Endothelial cell of umbilical vein (primary cell): ENCODE results near the gene ELP4. TPM values are rescaled to one million over a fixed set of nuclear protein-coding genes. Genes with fewer than 3 reads are reported as not detected.

Experiments
- BruUV-seq: library from RNA; stranded (reverse); fragments of 400-500 nt; replicated peaks from 2 replicates; lab custom pipeline; 2021; lab: Mats Ljungman, UMichigan
- CTCF ChIA-PET: fragments of 300-600, 350-600 bp; sonication (Branson Sonifier 250); formaldehyde crosslinking; loops from one replicate; lab custom pipeline; 2021; ENCODE audit warnings: antibody characterized with exemption, inconsistent platforms; lab: Charles Lee
- POLR2A ChIA-PET: fragments of 300-600, 350-600 bp; sonication (Branson Sonifier 250); formaldehyde crosslinking; loops from one replicate; lab custom pipeline; 2021; ENCODE audit warnings: antibody characterized with exemption, inconsistent platforms; lab: Charles Lee
- DNase-seq: peaks from one replicate; pipeline ENCODE4 v3.0.0-alpha.2; 2011; ENCODE audit warnings: low read depth, low spot score
- FAIRE-seq: peaks from 2 replicates; lab custom pipeline; 2011; peaks lifted over from hg19 to GRCh38; lab: Jason Lieb, UNC
- H2AFZ ChIP-seq: 2 replicates; pipeline ENCODE4 v1.6.0; 2012; ENCODE audit warnings: low read depth, low read length, control low read depth, inconsistent platforms
- H3K27ac ChIP-seq: 2 replicates; pipeline ENCODE4 v1.5.1; 2011; ENCODE audit warnings: low read depth, mild to moderate bottlenecking, control low read depth, low read length, moderate library complexity; ENCODE audit not compliant: insufficient read depth
- H3K27me3 ChIP-seq, 2 experiments: 2 replicates each; pipeline versions ENCODE4 v1.6.0 to v1.6.1; 2011; ENCODE audit warnings: low read length in 2 of 2, mixed read lengths in 1 of 2; ENCODE audit not compliant: control insufficient read depth in 2 of 2, insufficient read depth in 2 of 2
- H3K36me3 ChIP-seq, 2 experiments: 2 replicates in 1 of 2; 3 replicates in 1 of 2; pipeline ENCODE4 v1.5.1; 2011; ENCODE audit warnings: low read length in 2 of 2, mild to moderate bottlenecking in 1 of 2, moderate library complexity in 1 of 2; ENCODE audit not compliant: control insufficient read depth in 2 of 2, insufficient read depth in 2 of 2; ENCODE audit errors: extremely low read depth in 1 of 2
- H3K4me1 ChIP-seq: 3 replicates; pipeline ENCODE4 v1.5.1; 2011; ENCODE audit warnings: mild to moderate bottlenecking, low read length; ENCODE audit not compliant: control insufficient read depth, insufficient read depth; ENCODE audit errors: extremely low read depth
- H3K4me2 ChIP-seq: 2 replicates; pipeline ENCODE4 v1.6.1; 2011; ENCODE audit warnings: low read length, control low read depth, mixed read lengths; ENCODE audit not compliant: insufficient read depth
- H3K4me3 ChIP-seq, 3 experiments: fragments of 200-600 bp in 1 of 3; sonication (generic), shearing (Covaris generic) in 1 of 3; replicated peaks in 1 of 3; 2 replicates each; pipeline ENCODE4 v1.5.1; 2011 to 2016; ENCODE audit warnings: control low read depth in 3 of 3, low read length in 3 of 3, mild to moderate bottlenecking in 2 of 3, inconsistent platforms in 1 of 3, low read depth in 1 of 3, moderate library complexity in 1 of 3; ENCODE audit not compliant: insufficient read depth in 1 of 3
- H3K79me2 ChIP-seq: 2 replicates; pipeline ENCODE4 v1.6.0; 2012; ENCODE audit warnings: low read length, inconsistent platforms; ENCODE audit not compliant: control insufficient read depth, insufficient read depth
- H3K9ac ChIP-seq: replicated peaks from 2 replicates; pipeline ENCODE3; 2011; ENCODE audit warnings: low read length, control low read depth; ENCODE audit not compliant: insufficient read depth; ENCODE audit errors: extremely low read depth
- H3K9me1 ChIP-seq: replicated peaks from 3 replicates; pipeline ENCODE4 v1.6.0; 2011; ENCODE audit warnings: mild to moderate bottlenecking, low read length; ENCODE audit not compliant: control insufficient read depth, insufficient read depth; ENCODE audit errors: extremely low read depth
- H3K9me3 ChIP-seq: replicated peaks from 2 replicates; pipeline ENCODE4 v1.5.1; 2012; ENCODE audit warnings: low read length, inconsistent platforms; ENCODE audit not compliant: control insufficient read depth, insufficient read depth
- H4K20me1 ChIP-seq: replicated peaks from 2 replicates; pipeline ENCODE3; 2011; ENCODE audit warnings: mild to moderate bottlenecking, low read length; ENCODE audit not compliant: control insufficient read depth, insufficient read depth; ENCODE audit errors: extremely low read depth
- CTCF ChIP-seq, 2 donors: IDR thresholded peaks; 1 replicate in 1 of 2; 2 replicates in 1 of 2; pipeline ENCODE4 v1.5.1; 2011; ENCODE audit warnings: low read length in 2 of 2, mild to moderate bottlenecking in 2 of 2, moderate library complexity in 2 of 2, control low read depth in 1 of 2, inconsistent platforms in 1 of 2, low read depth in 1 of 2; ENCODE audit not compliant: insufficient read depth in 1 of 2; ENCODE audit errors: extremely low read depth in 1 of 2
- EZH2 ChIP-seq: IDR thresholded peaks from 2 replicates; pipeline ENCODE4 v1.6.1; 2012; ENCODE audit warnings: borderline replicate concordance, low read depth, mild to moderate bottlenecking, moderate library complexity, low read length, inconsistent platforms; ENCODE audit not compliant: severe bottlenecking
- FOS ChIP-seq: IDR thresholded peaks from 2 replicates; pipeline ENCODE4 v1.6.1; 2011; ENCODE audit warnings: mild to moderate bottlenecking, low read length, moderate library complexity, borderline replicate concordance; ENCODE audit not compliant: insufficient read depth
- GATA2 ChIP-seq: IDR thresholded peaks from 2 replicates; pipeline ENCODE4 v1.7.0; 2011; ENCODE audit warnings: low read depth, mild to moderate bottlenecking, moderate library complexity, mixed read lengths, low read length; ENCODE audit not compliant: insufficient read length, insufficient read depth
- JUN ChIP-seq: IDR thresholded peaks from 2 replicates; pipeline ENCODE4 v1.6.1; 2011; ENCODE audit warnings: borderline replicate concordance, low read depth; ENCODE audit not compliant: insufficient read length, insufficient read depth
- MAX ChIP-seq: IDR thresholded peaks from 2 replicates; pipeline ENCODE4 v1.6.1; 2011; ENCODE audit not compliant: insufficient read depth, insufficient read length
- MYC ChIP-seq: IDR thresholded peaks from one replicate; pipeline ENCODE4 v1.6.1; 2011; ENCODE audit warnings: mild to moderate bottlenecking, low read depth, low read length
- POLR2A ChIP-seq: IDR thresholded peaks from 2 replicates; pipeline ENCODE4 v1.6.1; 2012; ENCODE audit warnings: low read depth, mild to moderate bottlenecking, control low read depth, low read length
- POLR2AphosphoS5 ChIP-seq: IDR thresholded peaks from 2 replicates; pipeline ENCODE4 v1.6.1; 2012; ENCODE audit warnings: low read depth, mild to moderate bottlenecking, control low read depth, low read length, moderate library complexity; ENCODE audit not compliant: insufficient read depth
- dilution Hi-C: fragments of 300-500 bp; cut with MboI; formaldehyde crosslinking; loops from one replicate; pipeline ENCODE4 v1.15.0; 2019; ENCODE audit warnings: low sequenced_read_pairs; ENCODE audit not compliant: extremely low pct_ligation_motif_present
- intact Hi-C: fragments of 100-400 bp; cut with micrococcal nuclease; formaldehyde crosslinking; loops from one replicate; pipeline ENCODE4 v1.10.0; 2022
- polyA plus RNA-seq, 4 experiments: library from polyadenylated mRNA; depleted of rRNA in 3 of 4; stranded (reverse) in 3 of 4; unstranded in 1 of 4; fragments of >200 nt; gene quantifications; 2 replicates each; pipeline versions ENCODE4 v1.2.1 to v1.2.3, GENCODE V29; 2011 to 2012; ENCODE audit warnings: missing spikeins in 1 of 4
- total RNA-seq: library from RNA; stranded (reverse); gene quantifications from 2 replicates; pipeline ENCODE4 v1.2.3, GENCODE V29; 2021

Gene ELP4
- total and polyA plus RNA-seq, 2 donors (not counting 3 experiments of a cell fraction or from before 2014, with no cell fraction given), result 11.6 to 16.3 TPM

GRCh38 chr11:31680770-31681169 is 171.2 kb downstream of the ELP4 start:
- Histone ChIP-seq H3K79me2 (no peaks in the 10 kb centered on the region), H3K4me2 (no peak overlapping the region), H3K27me3 (no peaks in the 10 kb centered on the region), H3K9ac (no peak overlapping the region), H3K9me1 (no peaks in the 10 kb centered on the region), H2AFZ (no peak overlapping the region), H3K9me3 (no peaks in the 10 kb centered on the region), H4K20me1 (no peaks in the 10 kb centered on the region), H3K27ac (no peak overlapping the region), H3K4me1 (no peaks in the 10 kb centered on the region), H3K4me3 (no peak overlapping the region), H3K36me3 (no peaks in the 10 kb centered on the region)
- TF ChIP-seq GATA2, result no peak
- no peak for TF ChIP-seq FOS
- TF ChIP-seq MYC, result no peak
- no peak for TF ChIP-seq CTCF (IDR thresholded peaks at IDR 0.05; ENCODE audit: extremely low read depth in 1 of 2, insufficient read depth in 1 of 2, low read depth in 1 of 2, low read length in 2 of 2)
- TF ChIP-seq POLR2A, result no peak
- TF ChIP-seq EZH2, result no peak
- no peak for TF ChIP-seq POLR2AphosphoS5
- no peak for TF ChIP-seq JUN
- TF ChIP-seq MAX, result no peak
- ChIA-PET POLR2A (no interaction called here), CTCF (interaction anchor here (2.3 kb wide), 1 partner anchor 40 kb away, joined by 9 read pairs; no protein-coding TSS in a partner anchor)
- no peak for DNase-seq
- dilution Hi-C loops, result no loop called here
- no peak for FAIRE-seq
- intact Hi-C loops, result no loop called here
- BruUV-seq, result no TSS peak
